Liver (tissue), 9 donors: ENCODE data around the gene TLR9. TPM values are rescaled to one million over a fixed set of nuclear protein-coding genes. Genes with fewer than 3 reads are reported as not detected.
A peak's percentile ranks its signal among the peaks of the same experiment; 100 is the strongest.

Experiments used
- DNase-seq: peaks from one replicate; pipeline ENCODE4 v3.0.0-alpha.2; 2017; ENCODE audit warnings: low spot score
- H3K27ac ChIP-seq, 2 donors: one replicate each; pipeline ENCODE4 v1.7.0; 2013; ENCODE audit warnings: inconsistent platforms in 2 of 2, low read length in 2 of 2, control low read depth in 1 of 2, low read depth in 1 of 2, mild to moderate bottlenecking in 1 of 2
- H3K27me3 ChIP-seq, 4 donors: one replicate each; pipeline versions ENCODE4 v1.6.1 to v1.7.0; 2013; ENCODE audit warnings: low read length in 3 of 4, inconsistent platforms in 1 of 4, mild to moderate bottlenecking in 1 of 4, moderate library complexity in 1 of 4; ENCODE audit not compliant: control insufficient read depth in 4 of 4, insufficient read depth in 4 of 4
- H3K36me3 ChIP-seq, 4 donors: one replicate each; pipeline versions ENCODE4 v1.6.1 to v1.7.0; 2013; ENCODE audit warnings: low read length in 3 of 4, mild to moderate bottlenecking in 3 of 4, low read depth in 1 of 4, moderate library complexity in 1 of 4; ENCODE audit not compliant: control insufficient read depth in 4 of 4, insufficient read depth in 3 of 4
- H3K4me1 ChIP-seq, 4 donors: one replicate each; pipeline versions ENCODE4 v1.6.1 to v1.7.0; 2013; ENCODE audit warnings: low read length in 3 of 4, mild to moderate bottlenecking in 3 of 4, moderate library complexity in 1 of 4; ENCODE audit not compliant: control insufficient read depth in 4 of 4, insufficient read depth in 4 of 4
- H3K4me3 ChIP-seq, 3 donors: one replicate each; pipeline versions ENCODE4 v1.6.1 to v1.7.0; 2013; ENCODE audit warnings: low read length in 3 of 3, control low read depth in 1 of 3, low read depth in 1 of 3, mild to moderate bottlenecking in 1 of 3
- H3K9ac ChIP-seq, 2 donors: one replicate each; pipeline ENCODE4 v1.7.0; 2013; ENCODE audit warnings: low read length in 2 of 2, mild to moderate bottlenecking in 2 of 2, moderate library complexity in 2 of 2, control low read depth in 1 of 2, low read depth in 1 of 2
- H3K9me3 ChIP-seq, 4 donors: one replicate each; pipeline versions ENCODE4 v1.6.1 to v1.7.0; 2013; ENCODE audit warnings: low read length in 3 of 4; ENCODE audit not compliant: control insufficient read depth in 4 of 4
- EGR1 ChIP-seq, 2 donors: IDR thresholded peaks; 2 replicates each; pipeline ENCODE4 v1.6.1; 2016 to 2018; ENCODE audit warnings: antibody characterized with exemption in 2 of 2, low read depth in 2 of 2
- FOXA1 ChIP-seq: IDR thresholded peaks from 2 replicates; pipeline ENCODE4 v1.6.1; 2016; ENCODE audit warnings: antibody characterized with exemption
- FOXA2 ChIP-seq: IDR thresholded peaks from 2 replicates; pipeline ENCODE4 v1.6.1; 2016; ENCODE audit warnings: antibody characterized with exemption
- GABPA ChIP-seq, 2 donors: IDR thresholded peaks in 1 of 2; conservative IDR thresholded peaks in 1 of 2; 2 replicates each; pipeline ENCODE4 v1.6.1; 2016; ENCODE audit warnings: antibody characterized with exemption in 2 of 2, mild to moderate bottlenecking in 1 of 2, moderate library complexity in 1 of 2
- HNF4A ChIP-seq, 2 donors: conservative IDR thresholded peaks; 2 replicates each; pipeline ENCODE4 v1.6.1; 2016; ENCODE audit warnings: antibody characterized with exemption in 2 of 2, mild to moderate bottlenecking in 2 of 2
- HNF4G ChIP-seq: IDR thresholded peaks from 2 replicates; pipeline ENCODE4 v1.6.1; 2016; ENCODE audit warnings: antibody characterized with exemption
- JUND ChIP-seq, 2 donors: IDR thresholded peaks; 2 replicates each; pipeline ENCODE4 v1.6.1; 2016; ENCODE audit warnings: antibody characterized with exemption in 2 of 2
- MAX ChIP-seq: IDR thresholded peaks from 2 replicates; pipeline ENCODE4 v1.6.1; 2016; ENCODE audit warnings: antibody characterized with exemption
- NR2F2 ChIP-seq: IDR thresholded peaks from 2 replicates; pipeline ENCODE4 v1.6.1; 2016; ENCODE audit warnings: antibody characterized with exemption
- RAD21 ChIP-seq, 2 donors: IDR thresholded peaks; 2 replicates each; pipeline ENCODE4 v1.6.1; 2016; ENCODE audit warnings: antibody characterized with exemption in 2 of 2, mild to moderate bottlenecking in 2 of 2
- REST ChIP-seq: IDR thresholded peaks from 2 replicates; pipeline ENCODE4 v1.6.1; 2016; ENCODE audit warnings: antibody characterized with exemption, mild to moderate bottlenecking
- RXRA ChIP-seq, 2 donors: IDR thresholded peaks; 2 replicates each; pipeline ENCODE4 v1.6.1; 2017 to 2018; ENCODE audit warnings: antibody characterized with exemption in 2 of 2, mild to moderate bottlenecking in 1 of 2
- SP1 ChIP-seq: IDR thresholded peaks from 2 replicates; pipeline ENCODE4 v1.6.1; 2018; ENCODE audit warnings: antibody characterized with exemption, mild to moderate bottlenecking
- TAF1 ChIP-seq: conservative IDR thresholded peaks from 2 replicates; pipeline ENCODE4 v1.6.1; 2016; ENCODE audit warnings: antibody characterized with exemption, mild to moderate bottlenecking
- YY1 ChIP-seq: IDR thresholded peaks from 2 replicates; pipeline ENCODE4 v1.6.1; 2016; ENCODE audit warnings: antibody characterized with exemption, mild to moderate bottlenecking
- ZBTB33 ChIP-seq: IDR thresholded peaks from 2 replicates; pipeline ENCODE4 v1.6.1; 2016; ENCODE audit warnings: antibody characterized with exemption
- WGBS: extraction: QIAGEN DNeasy Blood & Tissue Kit; methylation state at CpG from one replicate; pipeline ENCODE4 v1.1.7; 2013; 5-methylcytosine and 5-hydroxymethylcytosine counted together
- polyA plus RNA-seq, 2 donors: library from polyadenylated mRNA; stranded (reverse) in 1 of 2; unstranded in 1 of 2; fragments of 200-250 nt in 1 of 2; fragments of >200 nt in 1 of 2; fragmentation: Nextera tagmentation in 1 of 2; extraction: Ambion mirVana in 1 of 2; gene quantifications; one replicate each; pipeline versions ENCODE4 v1.2.1 to v1.2.3, GENCODE V29; 2013 to 2015
- total RNA-seq, 2 donors: library from RNA; depleted of rRNA; stranded (reverse); fragments of >200 nt; gene quantifications; one replicate each; pipeline ENCODE4 v1.2.3, GENCODE V29; 2014
- TF ChIP-seq, protein P1 (sequence below): IDR thresholded peaks from 2 replicates; pipeline ENCODE4 v1.6.1; 2016; ENCODE audit warnings: antibody characterized with exemption
- TF ChIP-seq, protein P2 (sequence below): fragments of 150-350 bp; IDR thresholded peaks from 2 replicates; pipeline ENCODE4 v1.5.1; 2017; ENCODE audit warnings: improper control_type of control experiment, low read depth, low read length; ENCODE audit not compliant: missing input control
- donor health status: healthy.
- donor health status: healthy.
- donor health status: healthy.
- donor health status: healthy.
- donor health status: healthy.

Gene TLR9
- total and polyA plus RNA-seq, 4 donors = 0.02 TPM; not detected in 3

DNA sequence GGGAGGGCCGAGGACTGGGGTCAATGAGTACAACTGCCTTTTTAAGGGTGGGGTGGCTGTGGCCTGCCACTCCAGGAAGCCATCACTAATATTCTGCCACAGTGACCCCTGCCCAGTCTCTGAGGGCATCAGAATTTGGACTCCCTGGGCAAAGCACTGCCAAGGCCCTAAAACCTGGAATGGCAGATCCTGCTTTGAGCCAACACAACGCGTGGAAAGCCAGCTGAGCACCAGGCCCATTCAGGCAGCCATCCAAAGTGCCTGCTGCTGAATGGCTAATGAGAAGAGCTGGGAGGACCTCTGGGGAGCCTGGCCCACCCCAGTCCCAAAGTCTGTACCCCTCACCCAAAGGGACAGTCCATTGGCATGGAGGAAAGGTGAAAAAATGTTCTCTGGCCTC is 8.5 kb upstream of the TLR9 start:
- Histone ChIP-seq H3K4me1 (peaks cover 21 to 70% (median 54%) of the 10 kb centered on the region in 4 donors), H3K9me3 (no peaks in the 10 kb centered on the region), H3K27me3 (no peaks in the 10 kb centered on the region), H3K4me3 (no peak overlapping the region), H3K9ac (no peak overlapping the region), H3K36me3 (peaks cover 4 to 22% (median 12%) of the 10 kb centered on the region in 4 donors), H3K27ac (peak overlapping the region; percentile 29 to 85)
- no peak for DNase-seq
- 35% methylated on average over 3 of the region's 3 CpGs for WGBS
- peak; percentile 62 for TF ChIP-seq NR2F2
- no peak for TF ChIP-seq TAF1
- no peak for TF ChIP-seq FOXA1
- TF ChIP-seq, protein P1, sequence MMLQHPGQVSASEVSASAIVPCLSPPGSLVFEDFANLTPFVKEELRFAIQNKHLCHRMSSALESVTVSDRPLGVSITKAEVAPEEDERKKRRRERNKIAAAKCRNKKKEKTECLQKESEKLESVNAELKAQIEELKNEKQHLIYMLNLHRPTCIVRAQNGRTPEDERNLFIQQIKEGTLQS = no peak
- peak; percentile 92 to 93 for TF ChIP-seq HNF4A (conservative IDR thresholded peaks at IDR 0.05)
- TF ChIP-seq HNF4G = peak; percentile 70
- peak in 1 of 2 donors; percentile 37 for TF ChIP-seq JUND (IDR thresholded peaks at IDR 0.05)
- TF ChIP-seq, protein P2, sequence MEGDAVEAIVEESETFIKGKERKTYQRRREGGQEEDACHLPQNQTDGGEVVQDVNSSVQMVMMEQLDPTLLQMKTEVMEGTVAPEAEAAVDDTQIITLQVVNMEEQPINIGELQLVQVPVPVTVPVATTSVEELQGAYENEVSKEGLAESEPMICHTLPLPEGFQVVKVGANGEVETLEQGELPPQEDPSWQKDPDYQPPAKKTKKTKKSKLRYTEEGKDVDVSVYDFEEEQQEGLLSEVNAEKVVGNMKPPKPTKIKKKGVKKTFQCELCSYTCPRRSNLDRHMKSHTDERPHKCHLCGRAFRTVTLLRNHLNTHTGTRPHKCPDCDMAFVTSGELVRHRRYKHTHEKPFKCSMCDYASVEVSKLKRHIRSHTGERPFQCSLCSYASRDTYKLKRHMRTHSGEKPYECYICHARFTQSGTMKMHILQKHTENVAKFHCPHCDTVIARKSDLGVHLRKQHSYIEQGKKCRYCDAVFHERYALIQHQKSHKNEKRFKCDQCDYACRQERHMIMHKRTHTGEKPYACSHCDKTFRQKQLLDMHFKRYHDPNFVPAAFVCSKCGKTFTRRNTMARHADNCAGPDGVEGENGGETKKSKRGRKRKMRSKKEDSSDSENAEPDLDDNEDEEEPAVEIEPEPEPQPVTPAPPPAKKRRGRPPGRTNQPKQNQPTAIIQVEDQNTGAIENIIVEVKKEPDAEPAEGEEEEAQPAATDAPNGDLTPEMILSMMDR = no peak
- TF ChIP-seq YY1 = peak; percentile 85
- TF ChIP-seq SP1 = peak; percentile 69
- TF ChIP-seq RAD21 (IDR thresholded peaks at IDR 0.05) = peak in 1 of 2 donors; percentile 22
- peak in 1 of 2 donors; percentile 14 for TF ChIP-seq GABPA (IDR thresholded peaks at IDR 0.05 in 1 of 2, conservative IDR thresholded peaks at IDR 0.05 in 1 of 2)
- TF ChIP-seq REST = no peak
- TF ChIP-seq RXRA (IDR thresholded peaks at IDR 0.05) = peak; percentile 88 to 90
- no peak for TF ChIP-seq MAX
- no peak for TF ChIP-seq EGR1 (IDR thresholded peaks at IDR 0.05; ENCODE audit: low read depth in 2 of 2)
- TF ChIP-seq ZBTB33 = no peak
- no peak for TF ChIP-seq FOXA2
